ENCODE measurements around the gene PNPLA7.
"Not testable (repeated sequence)": the region's sequence is repeated elsewhere in the genome, so short reads cannot be mapped to it uniquely, and the experiment has no call there.

PNPLA7 gene

GRCh38 chr9:137575364-137575715, 25.1 kb upstream of the PNPLA7 start:
- no peak for DNase-seq (ENCODE audit: low spot score)

GRCh38 chr9:137574192-137574591, 24.0 kb upstream of the PNPLA7 start:
- no peak for DNase-seq (ENCODE audit: low spot score)

DNA sequence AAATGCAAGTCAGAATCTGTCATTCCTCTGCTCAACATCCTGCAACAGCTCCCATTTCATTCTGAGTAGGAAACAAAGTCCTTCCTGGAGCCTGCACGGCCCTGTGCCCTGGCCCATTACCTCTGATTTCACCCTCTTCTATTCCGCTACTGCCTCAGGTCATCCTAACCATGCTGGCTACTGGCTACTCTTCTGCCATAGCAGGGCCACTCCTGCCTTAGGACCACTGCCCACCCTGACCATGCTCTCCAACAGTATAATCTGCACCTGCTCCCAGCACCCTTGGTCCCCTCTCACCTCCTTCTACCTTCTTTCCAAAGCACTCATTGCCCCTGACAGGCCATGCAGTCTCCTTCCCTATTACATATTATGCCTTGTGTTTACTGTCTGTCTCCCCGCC, 20.4 kb upstream of the PNPLA7 start:
- DNase-seq (ENCODE audit: low spot score), result no peak

GRCh38 chr9:137569609-137570203, 19.5 kb upstream of the PNPLA7 start:
- no peak for DNase-seq (ENCODE audit: low spot score)

DNA sequence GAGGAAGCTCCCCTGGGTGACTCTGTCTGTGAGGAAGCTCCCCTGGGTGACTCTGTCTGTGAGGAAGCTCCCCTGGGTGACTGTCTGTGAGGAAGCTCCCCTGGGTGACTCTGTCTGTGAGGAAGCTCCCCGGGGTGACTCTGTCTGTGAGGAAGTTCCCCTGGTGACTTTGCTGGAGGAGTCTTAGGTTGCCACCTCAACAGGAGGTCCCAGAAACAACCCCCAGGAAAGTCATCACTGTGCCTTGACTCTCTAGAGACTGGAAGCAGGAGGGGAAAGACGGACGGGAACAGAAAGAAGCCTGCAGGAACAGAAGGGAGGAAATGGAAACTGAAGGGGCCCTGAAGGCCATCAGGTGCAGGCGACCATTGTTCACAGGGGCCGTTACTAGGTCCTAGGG, 18.2 kb upstream of the PNPLA7 start:
- not testable (repeated sequence) for DNase-seq (ENCODE audit: low spot score)

- no peak for DNase-seq (ENCODE audit: low spot score)
Measured at GRCh38 chr9:137564817-137565411, 14.7 kb upstream of the PNPLA7 start.

DNA sequence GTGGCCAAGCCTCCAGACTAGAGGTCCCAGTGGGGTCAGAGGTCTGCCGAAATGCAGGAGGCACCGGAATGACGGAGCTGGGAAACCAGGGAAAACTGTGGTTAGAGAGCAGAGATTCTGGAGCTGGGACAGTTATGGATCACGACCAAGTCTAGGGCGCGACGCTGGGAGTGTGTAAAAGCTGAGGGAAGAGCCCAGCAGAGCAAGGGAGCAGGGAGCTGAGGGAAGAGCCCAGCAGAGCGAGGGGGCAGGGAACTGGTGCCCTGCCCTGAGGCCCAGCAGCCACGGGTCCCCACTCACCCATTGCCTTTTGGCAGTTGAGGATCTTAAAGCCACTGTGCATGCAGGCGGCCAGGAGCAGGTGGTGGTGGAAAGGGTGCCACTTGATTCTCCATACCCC, 13.9 kb upstream of the PNPLA7 start:
- no peak for DNase-seq (ENCODE audit: low spot score)

DNA sequence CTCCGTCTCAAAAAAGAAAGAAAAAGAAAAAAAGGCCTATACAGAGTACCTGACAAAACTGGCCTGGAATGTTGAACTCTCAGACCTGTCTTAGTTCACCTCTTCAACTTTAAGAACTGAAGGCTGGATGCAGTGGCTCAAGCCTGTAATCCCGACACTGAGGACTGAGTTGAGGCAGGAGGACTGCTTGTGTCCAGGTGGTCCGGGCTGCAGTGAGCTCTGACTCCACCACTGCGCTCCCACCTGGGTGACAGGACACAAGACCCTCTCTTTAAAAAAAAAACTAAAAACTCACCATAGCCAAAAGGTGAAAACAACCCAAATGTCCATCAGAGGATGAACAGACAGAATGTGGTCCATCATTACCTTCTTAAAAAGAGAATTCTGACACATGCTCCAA, 7.9 kb upstream of the PNPLA7 start:
- DNase-seq (ENCODE audit: low spot score), result no peak

DNA sequence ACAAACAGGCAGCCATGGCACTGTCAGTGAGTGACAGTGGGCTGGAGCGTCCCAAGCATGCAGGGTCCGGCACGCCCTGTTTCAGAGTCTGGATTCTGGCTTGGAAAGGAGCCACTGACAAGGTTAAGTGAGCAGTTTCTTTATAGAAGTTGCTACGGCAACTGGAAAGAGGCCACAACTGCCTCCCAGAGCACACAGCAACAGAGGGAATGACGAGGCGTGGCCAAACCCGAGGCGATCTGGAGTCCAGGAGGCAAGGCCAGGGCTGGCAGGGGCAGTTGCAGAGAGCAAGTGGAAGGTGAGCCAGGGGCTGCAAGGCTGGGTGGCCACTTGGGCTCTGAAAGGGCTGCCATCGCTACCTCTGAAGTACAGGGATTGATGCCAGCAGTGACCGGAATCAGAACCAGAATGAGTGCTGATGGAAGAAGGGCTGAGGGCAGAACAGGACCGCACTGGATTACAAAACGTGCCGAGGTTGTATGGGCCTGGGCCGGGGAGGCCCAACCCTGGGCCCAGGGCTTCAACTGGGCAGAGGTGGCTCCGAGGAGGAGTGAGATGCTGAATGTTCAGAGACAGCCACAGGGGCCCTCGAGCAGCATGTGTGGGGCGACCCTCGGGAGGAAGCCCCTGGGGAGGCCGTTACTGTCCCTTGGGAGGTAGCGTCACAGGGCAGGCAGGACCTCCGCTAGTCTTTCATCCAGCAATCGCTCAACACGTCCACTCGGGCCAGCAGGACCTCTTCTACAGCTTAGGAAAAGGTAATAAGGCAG, 6.1 kb upstream of the PNPLA7 start:
- no peak for DNase-seq (ENCODE audit: low spot score)

- no peak for DNase-seq (ENCODE audit: low spot score)
Measured at GRCh38 chr9:137555179-137555578, 5.0 kb upstream of the PNPLA7 start.

DNA sequence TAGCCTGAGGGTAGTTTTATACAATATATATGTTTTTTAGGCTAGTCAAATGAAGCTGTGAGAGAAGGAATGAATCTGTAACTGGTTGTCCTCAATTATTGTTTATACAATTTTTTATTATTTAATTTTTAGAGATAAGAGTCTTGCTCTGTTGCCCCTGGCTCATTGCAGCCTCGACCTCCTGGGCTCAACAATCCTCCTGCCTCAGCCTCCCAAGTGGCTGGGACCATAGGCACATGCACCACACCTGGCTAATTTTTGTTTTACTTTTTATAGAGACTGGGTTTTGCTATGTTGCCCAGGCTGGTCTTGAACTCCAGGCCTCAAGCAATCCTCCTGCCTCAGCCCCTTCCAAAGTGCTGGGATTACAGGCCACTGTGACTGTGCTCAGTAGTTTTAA, 4.1 kb upstream of the PNPLA7 start:
- DNase-seq (ENCODE audit: low spot score), result no peak

DNA sequence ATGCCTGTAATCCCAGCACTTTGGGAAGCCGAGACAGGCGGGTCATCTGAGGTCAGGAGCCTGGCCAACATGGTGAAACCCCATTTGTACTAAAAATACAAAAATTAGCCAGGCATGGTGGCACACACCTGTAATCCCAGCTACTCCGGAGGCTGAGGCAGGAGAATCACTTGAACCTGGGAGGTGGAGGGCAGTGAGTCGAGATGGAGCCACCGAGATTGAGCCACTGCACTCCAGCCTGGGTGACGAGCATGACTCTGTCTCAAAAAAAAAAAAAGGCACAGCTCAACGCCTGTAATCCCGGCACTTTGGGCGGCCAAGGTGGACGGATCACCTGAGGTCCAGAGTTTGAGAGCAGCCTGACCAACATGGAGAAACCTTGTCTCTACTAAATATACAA, 3.5 kb upstream of the PNPLA7 start:
- not testable (repeated sequence) for DNase-seq (ENCODE audit: low spot score)

DNA sequence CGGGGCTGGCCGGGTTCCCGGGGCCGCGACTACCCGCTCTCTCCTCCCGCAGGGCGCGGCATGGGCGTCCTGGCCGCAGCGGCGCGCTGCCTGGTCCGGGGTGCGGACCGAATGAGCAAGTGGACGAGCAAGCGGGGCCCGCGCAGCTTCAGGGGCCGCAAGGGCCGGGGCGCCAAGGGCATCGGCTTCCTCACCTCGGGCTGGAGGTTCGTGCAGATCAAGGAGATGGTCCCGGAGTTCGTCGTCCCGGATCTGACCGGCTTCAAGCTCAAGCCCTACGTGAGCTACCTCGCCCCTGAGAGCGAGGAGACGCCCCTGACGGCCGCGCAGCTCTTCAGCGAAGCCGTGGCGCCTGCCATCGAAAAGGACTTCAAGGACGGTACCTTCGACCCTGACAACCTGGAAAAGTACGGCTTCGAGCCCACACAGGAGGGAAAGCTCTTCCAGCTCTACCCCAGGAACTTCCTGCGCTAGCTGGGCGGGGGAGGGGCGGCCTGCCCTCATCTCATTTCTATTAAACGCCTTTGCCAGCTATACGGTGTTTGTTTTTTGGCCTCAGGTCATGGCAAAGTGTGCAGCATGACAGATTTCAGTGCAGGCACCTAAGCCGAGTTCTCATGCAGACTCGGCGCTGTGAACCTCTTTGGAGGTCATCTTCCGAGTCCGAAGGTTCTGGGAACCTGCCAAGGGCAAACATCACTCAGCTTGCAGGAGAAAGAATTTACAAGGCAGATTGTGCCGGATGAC, 2.0 kb upstream of the PNPLA7 start:
- DNase-seq (ENCODE audit: low spot score), result peak; percentile 42

GRCh38 chr9:137551264-137552021, 1.2 kb upstream of the PNPLA7 start, which contains the start of gene MRPL41:
Gene MRPL41 (plus strand): TSS chr9:137551879. CDS start chr9:137552082, 203 bp downstream.
- peak; percentile 96 for DNase-seq (ENCODE audit: low spot score)

DNA sequence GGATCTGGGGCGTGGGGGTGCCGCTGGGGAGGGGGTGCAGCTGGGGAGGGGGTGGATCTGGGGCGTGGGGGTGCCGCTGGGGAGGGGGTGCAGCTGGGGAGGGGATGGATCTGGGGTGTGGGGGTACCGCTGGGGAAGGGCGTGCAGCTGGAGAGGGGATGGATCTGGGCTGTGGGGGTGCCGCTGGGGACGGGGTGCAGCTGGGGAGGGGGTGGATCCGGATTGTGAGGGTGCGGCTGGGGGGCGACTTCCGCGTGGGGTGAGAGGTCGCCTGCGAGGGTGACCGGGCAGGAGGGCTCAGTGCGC, 709 bp upstream of the PNPLA7 start:
- not testable (repeated sequence) for DNase-seq (ENCODE audit: low spot score)

GRCh38 chr9:137547687-137548543, 2.3 kb downstream of the PNPLA7 start:
- DNase-seq (ENCODE audit: low spot score), result no peak

DNA sequence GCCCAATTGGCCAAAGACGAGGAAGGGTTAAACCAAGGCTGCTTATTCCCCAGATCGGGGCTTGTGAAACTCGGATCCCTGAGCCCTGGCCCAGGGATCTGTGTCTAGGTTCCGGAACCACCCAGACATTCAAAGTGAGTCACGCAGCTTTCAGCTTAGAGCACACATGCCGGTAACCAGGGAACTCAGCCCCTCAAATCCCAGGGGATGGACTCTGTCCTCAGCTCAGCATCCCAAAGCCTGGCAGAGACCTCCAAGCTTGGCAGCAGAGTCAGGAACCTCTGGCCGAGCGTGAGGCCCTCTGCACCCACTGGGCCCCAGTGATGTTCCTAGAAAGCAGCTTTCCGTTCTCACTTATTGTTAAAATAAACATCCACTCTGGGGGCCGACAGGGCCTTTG, 5.1 kb downstream of the PNPLA7 start:
- DNase-seq (ENCODE audit: low spot score), result no peak

- DNase-seq (ENCODE audit: low spot score), result no peak
Measured at GRCh38 chr9:137544176-137544760, 5.9 kb downstream of the PNPLA7 start.

DNA sequence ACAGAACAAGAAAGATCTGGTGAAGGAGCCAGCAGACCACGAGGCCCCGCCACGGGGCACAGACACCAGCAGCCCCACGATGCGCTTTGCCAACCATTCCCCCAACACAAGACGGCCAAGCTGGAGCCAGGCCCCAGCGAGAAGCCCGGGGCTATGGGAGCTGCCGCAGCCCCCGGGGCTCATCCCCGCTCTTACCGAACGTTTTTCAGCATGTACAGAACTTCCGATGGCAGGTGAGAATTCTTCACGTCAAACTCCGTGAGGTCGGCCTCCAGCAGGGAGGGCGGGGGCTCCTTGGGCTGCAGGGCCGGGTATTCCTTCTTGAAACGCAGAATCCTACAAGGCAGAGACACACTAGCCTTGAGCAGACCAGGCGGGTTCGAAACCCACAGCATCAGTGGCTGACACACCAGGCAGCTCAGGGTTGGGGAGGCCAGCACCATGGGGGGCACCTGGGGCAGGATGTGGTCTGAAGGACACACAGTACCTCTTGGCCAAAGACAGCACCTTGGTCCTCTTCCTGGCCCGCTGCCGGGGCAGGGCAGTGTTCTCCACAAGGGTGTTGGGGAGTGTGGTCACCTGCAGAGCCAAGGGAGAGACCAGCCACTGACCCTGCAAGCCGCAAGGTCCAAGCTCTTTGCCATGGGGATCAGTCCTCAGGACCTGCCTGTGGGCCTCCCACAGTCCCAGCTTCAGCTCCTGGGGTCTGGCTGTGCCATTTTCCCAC, 6.8 kb downstream of the PNPLA7 start:
- DNase-seq (ENCODE audit: low spot score), result no peak

- DNase-seq (ENCODE audit: low spot score), result no peak
Measured at GRCh38 chr9:137542486-137542885, 7.7 kb downstream of the PNPLA7 start.
